Measurements from ENCODE around the gene JOSD2.
"Not testable (repeated sequence)": the region's sequence is repeated elsewhere in the genome, so short reads cannot be mapped to it uniquely, and the experiment has no call there.

Gene JOSD2

DNA sequence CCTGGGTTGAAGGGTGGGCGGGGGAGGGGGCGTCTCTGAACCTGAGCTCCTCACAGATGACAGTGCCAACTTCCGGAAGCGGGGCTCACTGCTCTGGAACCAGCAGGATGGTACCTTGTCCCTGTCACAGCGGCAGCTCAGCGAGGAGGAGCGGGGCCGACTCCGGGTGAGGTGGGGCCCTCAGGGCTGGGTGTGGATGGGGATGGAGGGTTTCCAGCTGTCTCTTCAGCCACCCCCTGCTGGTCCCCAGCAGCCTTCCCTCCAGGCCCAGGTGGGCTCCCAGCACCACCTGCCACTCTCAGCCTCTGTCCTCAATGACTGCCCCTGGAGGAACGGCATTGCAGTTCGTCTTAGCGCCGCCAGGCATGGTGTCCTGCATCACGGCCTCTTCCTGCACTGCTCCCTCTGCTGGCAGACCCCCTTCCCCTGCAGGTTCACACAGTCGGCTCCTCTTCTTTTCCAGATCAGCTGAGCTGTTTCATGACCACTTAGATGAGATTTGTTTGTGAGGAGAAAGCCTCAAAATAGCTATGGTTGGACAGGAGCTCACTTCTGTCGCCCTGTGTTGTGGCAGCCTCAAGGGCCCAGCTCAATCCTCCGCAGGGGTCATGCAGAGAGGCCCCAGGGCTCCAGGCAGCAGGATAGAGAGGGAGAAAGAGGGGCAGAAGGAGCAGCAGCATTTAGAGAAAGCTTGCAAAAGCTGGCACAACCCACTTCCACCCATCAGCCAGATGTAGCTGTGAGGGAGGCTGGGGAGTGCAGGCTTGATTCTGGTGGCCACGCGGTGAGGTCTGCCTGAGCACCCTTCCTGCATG is 31.9 kb downstream of the JOSD2 start:
- no peak for DNase-seq (ENCODE audit: low read depth, low spot score)
- H3K27ac ChIP-seq, result no peak overlapping the region

DNA sequence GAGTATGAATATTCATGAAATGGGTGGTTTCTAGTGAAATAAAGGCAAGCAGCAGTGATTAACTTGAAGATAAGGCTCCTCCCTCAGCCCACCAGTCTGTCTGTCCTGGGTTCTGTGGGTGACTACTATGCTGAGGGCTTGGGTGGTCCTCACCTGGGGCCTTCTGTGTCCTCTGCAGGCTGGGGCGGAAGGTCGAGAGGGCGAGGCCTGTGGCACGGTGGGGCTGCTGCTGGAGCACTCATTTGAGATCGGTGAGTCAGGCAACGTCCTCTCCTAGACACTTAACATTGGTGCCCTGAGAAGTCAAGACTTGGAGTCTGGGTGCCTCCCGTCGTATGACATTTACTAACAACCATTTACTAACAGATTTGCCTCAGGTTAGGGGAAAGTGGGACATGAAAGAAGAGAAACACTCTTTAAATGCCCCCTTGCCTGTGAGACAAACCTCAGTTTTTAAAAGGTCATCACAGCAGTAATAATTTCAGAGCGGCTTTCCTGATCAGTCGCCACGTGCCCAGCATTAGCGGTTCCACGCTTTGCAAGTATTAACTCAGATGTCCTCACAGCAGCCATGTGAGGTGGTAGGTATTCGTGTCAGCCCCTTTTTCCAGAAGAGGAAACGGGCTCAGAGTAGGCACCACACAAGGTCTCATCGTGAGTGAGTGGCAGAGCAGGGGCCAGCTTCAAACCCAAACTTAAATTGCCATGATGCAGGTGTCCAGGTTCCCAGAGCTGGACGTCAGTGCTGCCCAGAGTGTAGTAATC is 33.1 kb downstream of the JOSD2 start:
- H3K27ac ChIP-seq, result no peak overlapping the region
- DNase-seq (ENCODE audit: low read depth, low spot score), result no peak

DNA sequence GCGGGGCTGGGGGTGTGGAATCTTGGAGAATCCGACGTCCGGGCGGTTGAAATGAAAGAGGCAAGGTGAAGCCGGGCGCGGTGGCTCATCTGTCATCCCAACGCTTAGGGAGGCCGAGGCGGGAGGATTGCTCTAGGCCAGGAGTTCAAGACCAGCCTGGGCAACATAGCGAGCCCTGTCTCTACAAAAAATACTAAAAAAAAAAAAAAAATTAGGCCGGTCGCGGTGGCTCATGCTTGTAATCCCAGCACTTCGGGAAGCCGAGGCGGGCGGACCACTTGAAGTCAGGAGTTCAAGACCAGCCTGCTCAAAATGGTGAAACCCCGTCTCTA is 34.1 kb downstream of the JOSD2 start:
- DNase-seq (ENCODE audit: low read depth, low spot score), result no peak
- peak overlapping the region; percentile 66 for H3K27ac ChIP-seq

DNA sequence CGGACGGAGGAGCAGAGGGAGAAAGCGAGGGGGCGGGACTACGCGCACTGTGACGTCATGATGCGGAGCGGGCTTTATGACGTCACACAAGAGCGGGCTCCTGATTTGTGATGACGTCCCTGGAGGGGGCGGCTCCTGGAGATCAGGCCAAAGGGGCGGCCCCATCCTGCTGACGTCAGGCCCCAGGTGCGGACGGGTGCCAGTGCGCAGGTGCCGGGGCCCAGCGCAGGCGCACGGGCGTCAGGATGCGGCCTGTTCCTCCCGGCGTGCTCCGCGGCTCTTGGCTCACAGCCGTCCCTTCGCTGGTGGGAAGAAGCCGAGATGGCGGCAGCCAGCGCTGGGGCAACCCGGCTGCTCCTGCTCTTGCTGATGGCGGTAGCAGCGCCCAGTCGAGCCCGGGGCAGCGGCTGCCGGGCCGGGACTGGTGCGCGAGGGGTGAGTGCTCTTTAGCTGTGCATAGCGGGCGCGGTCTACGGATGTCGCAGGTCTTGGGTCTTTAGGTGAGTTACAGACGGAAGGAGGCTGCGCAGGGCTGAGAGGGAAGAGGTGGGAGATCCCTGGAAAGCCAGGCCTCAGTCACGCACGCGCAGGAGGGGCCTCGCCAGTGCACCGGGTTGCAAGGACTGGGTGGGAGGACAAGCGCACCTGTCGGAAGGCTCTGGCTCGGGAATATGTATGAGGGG is 34.6 kb downstream of the JOSD2 start, which contains the start of the genes EMC10 and GARIN5A:
Gene EMC10, plus strand, starts transcription at position 284 of the 683 bp plus-strand sequence. Its CDS starts 38 bp downstream, at position 322.
Gene GARIN5A, minus strand, starts transcription at position 625 of the 683 bp plus-strand sequence. Its CDS starts 460 bp downstream, at position 165.
- DNase-seq (ENCODE audit: low read depth, low spot score), result peak; percentile 85
- H3K27ac ChIP-seq, result peak within 1 kb of the TSS; percentile 66

DNA sequence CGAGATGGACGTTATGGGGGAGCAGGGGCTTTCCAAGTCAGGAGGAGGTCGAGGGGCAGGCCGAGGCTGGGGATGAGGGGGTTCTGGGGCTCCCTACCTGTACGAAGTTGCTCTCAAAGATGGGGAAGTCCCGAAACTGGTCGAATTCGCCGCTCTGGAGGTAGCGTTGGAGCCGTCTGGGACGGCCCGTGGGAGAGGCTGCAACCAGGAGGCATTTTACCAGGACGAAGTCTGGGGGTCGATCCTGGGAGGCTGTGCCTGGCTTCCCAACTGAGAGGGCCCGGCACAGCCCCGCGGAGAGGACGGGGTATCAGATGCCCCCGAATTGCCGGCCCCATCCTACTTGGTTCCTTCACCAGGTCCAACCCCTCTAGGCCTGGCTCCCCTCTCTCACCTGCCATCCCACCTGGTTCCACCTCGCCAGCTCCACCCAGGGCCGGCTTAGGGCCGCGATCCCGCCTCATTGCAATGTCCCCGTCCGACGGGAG is 35.2 kb downstream of the JOSD2 start:
- no peak overlapping the region for H3K27ac ChIP-seq
- no peak for DNase-seq (ENCODE audit: low read depth, low spot score)

DNA sequence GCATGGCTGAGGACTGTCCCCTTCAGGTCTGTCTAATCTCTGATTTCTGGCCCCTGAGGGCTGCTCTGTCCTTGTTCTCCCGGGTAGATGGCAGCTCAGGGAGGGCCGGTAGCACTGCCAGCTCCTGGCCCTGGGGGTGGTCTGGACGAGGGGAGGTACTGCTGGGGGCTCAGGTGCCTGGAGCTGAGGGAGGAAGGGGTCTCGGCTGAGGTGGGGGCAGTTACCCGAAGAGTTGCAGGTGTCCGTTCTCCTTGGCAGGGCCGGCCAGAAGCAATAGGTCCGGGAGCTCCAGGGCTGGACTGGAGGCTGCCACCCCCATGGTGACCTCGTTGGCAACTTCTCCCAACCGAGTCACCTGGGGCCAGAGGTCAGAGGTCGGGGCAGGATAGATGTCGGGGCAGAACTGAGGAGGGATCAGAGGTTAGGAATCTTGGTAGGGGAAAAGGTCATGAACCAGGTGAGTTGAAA is 35.9 kb downstream of the JOSD2 start:
- no peak overlapping the region for H3K27ac ChIP-seq

DNA sequence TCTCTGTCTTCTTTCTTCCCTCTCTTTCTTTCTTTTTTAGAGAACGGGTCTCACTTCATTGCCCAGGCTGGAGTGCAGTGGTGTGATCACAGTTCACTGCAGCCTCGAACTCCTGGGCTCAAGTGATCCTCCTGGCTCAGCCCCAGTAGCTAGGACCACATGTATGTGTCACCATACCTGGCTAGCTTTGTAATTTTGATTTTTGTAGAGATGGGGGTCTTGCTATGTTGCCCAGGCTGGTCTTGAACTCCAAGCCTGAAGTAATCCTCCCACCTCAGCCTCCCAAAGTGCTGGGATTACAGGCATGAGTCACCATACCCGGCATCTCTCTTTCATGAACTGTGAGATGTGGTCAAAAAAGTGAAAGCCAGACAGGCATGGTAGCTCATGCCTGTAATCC is 37.7 kb downstream of the JOSD2 start:
- not testable (repeated sequence) for DNase-seq (ENCODE audit: low read depth, low spot score); H3K27ac ChIP-seq

More for the DNA sequence above, 35.9 kb downstream of the JOSD2 start:
- DNase-seq (ENCODE audit: low read depth, low spot score), result no peak

DNA sequence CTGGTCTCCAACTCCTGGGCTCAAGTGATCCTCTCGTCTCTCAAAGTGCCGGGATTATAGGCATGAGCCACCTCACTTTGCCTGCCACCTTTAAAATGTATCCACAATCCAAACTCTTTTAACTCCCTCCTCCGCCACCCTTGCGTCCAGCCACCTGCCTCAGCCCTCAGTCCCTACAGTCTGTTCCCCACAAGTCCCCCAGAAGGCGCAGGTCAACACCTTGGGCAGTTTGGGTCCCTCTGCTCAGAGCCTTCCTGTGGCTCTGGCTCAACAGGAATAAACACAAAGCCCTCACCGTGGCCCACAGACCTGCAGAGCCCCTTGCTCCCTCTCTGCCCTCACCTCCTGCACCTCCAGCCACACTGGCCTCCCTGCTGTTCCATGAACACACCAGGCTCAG is 42.2 kb downstream of the JOSD2 start:
- DNase-seq (ENCODE audit: low read depth, low spot score), result no peak
- no peak overlapping the region for H3K27ac ChIP-seq

DNA sequence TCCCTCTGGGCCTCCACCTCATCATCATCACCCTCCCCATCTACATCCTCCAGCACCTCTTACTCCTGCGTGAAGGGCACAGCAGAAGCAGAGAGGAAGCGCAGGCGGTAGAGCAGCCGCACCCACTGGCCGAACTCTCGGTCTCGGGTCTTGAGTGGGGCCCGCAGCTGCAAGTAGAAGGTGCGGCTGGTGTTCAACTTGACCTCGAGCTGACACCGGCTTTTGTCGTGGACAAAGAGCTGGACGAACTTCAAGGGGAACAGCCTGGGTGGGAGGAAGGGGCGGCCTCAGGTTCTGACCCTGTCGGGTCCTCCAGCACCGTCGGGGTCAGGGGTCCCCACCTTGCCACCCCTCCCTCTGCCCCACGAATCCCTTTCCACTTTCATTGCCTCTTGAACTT is 43.4 kb downstream of the JOSD2 start:
- DNase-seq (ENCODE audit: low read depth, low spot score), result no peak
- H3K27ac ChIP-seq, result no peak overlapping the region

DNA sequence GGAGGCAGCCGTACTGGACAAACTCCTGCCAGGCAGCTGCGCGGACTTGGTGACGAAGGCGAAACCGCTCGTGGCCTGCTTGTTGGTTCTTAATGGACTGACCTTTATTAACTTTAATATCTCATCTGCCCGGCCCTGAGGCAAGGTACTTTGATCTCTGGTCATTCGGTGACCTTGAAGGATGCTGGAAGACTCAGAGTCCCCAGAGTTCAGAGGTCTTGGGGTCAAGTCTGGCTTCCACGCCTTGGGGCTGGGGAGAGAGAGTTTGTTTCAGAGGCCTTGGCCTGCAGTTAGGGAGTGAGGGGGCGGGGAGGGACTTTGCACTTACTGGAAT is 44.3 kb downstream of the JOSD2 start:
- no peak for DNase-seq (ENCODE audit: low read depth, low spot score)
- no peak overlapping the region for H3K27ac ChIP-seq

DNA sequence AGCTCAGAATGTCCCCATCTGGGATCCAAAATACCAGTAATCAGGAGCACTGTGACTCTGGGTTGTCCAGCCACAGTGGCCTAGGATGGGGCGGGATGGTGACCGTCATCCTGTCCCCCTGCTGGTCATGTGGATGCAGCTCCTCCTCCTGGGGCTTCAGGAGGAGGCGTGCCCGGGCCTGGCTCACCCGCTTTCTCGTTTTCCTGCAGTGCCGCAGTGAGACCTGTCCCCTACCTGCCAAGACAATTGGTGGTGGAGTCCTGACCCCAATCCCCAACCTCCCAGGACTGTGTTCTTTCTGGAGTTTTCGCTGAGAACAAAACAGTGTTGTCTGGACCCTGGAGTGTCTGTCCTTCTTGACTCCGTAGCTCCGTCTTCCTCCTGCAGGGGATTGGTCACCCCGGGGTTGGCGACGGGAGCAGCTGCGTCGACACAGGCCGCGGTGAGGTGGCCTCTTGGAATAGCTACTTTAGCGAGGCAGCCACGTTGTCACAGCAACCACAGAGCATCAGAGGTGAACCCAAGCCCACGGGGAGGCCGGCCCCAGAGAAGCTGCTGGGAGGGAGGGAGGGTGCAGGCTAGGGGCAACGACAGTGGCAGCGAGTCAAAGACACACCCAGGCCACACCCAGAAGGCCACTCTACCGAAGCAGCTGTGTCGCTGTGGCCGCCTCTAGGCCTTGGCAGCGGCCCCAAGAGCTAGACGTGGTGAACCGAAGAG is 44.8 kb downstream of the JOSD2 start:
- H3K27ac ChIP-seq, result no peak overlapping the region
- DNase-seq (ENCODE audit: low read depth, low spot score), result no peak

DNA sequence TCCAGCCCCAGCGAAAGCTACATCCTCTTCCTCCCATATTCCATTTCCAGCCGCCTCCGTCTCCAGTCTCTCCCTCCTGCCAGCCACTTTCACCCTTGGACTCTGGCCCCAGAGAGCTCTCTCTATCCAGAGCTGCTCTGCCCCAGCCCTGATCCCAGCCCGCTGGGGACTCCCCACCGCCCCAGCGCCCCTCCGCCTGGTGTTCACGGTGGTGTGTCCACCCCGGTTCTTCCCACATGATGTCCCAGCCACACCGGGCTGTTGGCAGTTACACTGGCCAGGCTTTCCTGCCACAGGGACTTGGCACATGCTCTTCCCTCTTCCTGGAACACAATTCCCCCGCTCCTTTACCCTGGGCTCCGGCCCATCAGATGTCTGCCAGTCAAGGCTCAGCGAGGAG is 46.0 kb downstream of the JOSD2 start:
- no peak for DNase-seq (ENCODE audit: low read depth, low spot score)
- no peak overlapping the region for H3K27ac ChIP-seq

DNA sequence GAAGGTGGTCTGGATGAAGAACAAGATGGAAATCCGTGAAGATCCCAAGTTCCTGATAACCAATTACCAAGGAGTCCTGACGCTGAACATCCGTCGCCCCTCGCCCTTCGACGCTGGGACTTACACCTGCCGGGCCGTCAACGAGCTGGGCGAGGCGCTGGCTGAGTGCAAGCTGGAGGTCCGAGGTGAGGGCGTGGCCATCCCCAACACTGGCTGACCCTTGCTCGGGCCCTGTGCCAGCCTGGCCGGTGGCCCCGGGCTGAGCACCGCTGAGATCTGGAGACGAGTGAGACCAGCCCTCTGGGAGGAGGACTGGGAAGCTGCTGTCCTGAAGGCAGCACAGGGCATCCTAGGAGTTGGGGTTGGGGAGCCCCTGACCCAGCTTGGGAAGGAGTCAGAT is 46.6 kb downstream of the JOSD2 start:
- DNase-seq (ENCODE audit: low read depth, low spot score), result no peak

DNA sequence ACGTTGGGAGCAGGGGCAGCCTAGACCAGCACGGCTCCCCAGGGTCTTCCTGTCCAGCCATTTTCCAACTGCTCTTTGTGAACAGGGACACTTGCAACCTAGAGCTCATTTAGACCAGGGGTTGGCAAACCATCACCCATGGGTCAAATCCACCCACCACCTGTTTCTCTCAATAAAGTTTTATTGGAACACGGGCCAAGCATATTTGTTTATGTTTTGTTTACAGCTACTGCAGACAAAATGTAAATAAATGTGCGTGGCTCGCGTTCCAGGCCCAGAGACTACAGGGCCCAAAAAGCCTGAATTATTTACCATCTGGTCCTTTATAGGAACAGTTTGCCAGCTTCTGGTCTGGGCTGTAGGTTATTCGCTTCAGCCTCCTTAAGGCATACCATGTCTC is 48.0 kb downstream of the JOSD2 start:
- DNase-seq (ENCODE audit: low read depth, low spot score), result no peak
- no peak overlapping the region for H3K27ac ChIP-seq

More for the DNA sequence above, 46.6 kb downstream of the JOSD2 start:
- no peak overlapping the region for H3K27ac ChIP-seq

DNA sequence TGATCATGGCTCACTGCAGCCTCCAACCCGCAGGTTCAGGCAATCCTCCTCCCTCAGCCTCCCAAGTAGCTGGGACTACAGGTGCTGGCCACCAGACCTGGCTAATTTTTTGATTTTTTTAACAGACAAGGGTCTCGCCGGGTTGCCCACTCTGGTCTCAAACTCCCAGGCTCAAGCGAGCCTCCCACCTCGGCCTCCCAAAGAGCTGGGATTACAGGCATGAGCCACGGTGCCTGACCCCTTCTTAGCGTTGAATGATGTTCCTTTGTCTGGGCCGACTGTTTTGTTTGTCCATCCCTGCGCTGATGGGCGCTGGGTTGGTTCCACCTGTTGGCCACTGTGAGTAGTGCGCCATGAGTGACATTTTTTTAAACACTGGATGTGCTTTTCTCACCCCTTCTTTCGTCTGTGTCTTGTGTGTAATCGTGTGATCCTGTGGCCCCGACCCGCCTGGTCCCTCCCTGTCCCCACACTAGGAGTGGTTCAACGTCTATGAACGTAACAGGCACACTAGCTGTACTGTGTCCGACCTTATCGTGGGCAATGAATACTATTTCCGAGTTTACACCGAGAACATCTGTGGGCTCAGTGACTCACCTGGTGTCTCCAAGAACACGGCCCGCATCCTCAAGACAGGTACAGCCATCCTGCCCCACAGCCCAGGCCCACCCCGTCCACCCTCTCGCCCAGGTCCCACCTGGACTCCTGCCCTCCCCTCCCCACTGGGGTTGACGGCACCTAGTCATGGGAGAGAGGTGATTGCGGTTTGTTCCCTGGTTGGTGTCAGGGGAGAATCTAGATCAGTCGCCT is 49.7 kb downstream of the JOSD2 start:
- DNase-seq (ENCODE audit: low read depth, low spot score), result no peak
- no peak overlapping the region for H3K27ac ChIP-seq

DNA sequence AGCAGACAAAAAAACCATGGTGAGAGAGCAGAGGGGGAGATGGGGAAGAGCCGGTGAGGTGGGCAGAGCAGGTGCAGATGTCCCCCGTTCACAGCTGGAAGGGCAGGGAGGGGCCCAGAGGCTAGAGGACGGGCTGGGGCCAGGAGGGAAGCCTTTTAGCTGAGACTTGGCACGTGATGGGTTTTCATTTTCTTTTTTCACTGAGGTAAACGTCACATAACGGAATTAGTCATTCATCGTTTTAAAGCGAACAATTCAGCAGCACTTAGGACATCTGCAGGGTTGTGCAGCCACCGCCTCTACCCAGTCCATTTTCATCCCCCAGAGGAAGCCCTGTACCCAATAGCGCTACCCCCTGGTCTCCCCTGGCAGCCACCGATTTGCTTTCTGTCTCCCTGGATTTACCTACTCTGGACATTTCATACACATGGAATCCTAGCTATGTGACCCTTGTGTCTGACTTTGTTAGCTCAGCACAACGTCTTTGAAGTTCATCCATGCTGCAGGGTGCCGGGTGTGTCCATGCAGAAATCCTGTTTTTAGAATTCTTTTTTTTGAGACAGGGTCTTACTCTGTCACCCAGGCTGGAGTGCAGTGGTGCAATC is 50.7 kb downstream of the JOSD2 start:
- no peak for DNase-seq (ENCODE audit: low read depth, low spot score)
- H3K27ac ChIP-seq, result no peak overlapping the region

DNA sequence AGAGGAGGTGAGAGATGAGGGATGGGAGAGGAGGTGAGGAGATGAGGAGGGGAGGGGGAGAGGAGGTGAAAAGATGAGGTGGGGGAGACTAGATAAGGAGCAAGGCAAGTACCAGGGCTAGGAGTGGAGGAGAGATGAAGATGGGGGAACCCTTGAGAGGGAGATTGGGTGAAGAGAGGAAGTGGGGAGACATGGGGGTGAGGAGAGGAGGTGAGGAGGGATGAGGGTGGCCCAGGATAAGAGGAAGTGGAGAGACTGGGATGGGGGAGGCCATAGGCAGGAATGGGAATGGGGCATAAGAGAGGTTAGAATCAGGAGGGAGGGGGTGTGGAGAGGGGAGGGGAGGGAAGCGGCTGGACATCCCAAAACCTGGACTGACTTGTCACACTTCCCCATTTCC is 51.4 kb downstream of the JOSD2 start:
- no peak overlapping the region for H3K27ac ChIP-seq
- no peak for DNase-seq (ENCODE audit: low read depth, low spot score)

DNA sequence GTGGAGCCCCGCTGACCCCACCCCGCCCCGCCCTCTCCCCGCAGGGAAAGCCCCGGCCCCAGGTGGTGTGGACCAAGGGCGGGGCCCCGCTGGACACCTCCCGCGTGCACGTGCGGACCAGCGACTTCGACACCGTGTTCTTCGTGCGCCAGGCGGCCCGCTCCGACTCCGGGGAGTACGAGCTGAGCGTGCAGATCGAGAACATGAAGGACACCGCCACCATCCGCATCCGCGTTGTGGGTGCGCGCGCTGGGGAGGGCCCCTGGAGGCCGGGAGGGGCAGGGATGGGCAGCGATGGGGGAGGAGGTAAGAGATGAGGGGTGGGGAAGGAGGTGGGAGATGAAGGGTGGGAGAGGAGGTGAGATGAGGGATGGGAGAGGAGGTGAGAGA is 51.9 kb downstream of the JOSD2 start:
- no peak overlapping the region for H3K27ac ChIP-seq
- no peak for DNase-seq (ENCODE audit: low read depth, low spot score)
